ENCODE measurements around the gene ZNF490. TPM values are rescaled to one million over a fixed set of nuclear protein-coding genes. Genes with fewer than 3 reads are reported as not detected.
"Not testable (repeated sequence)": the region's sequence is repeated elsewhere in the genome, so short reads cannot be mapped to it uniquely, and the experiment has no call there.

Gene ZNF490
- total RNA-seq, 1 donor from 2014 or later = 4.5 TPM

GRCh38 chr19:12621253-12622024, 10.8 kb upstream of the ZNF490 start:
- DNase-seq = not testable (repeated sequence)

- DNase-seq = no peak
These were observed 7.0 kb upstream of the ZNF490 start for GRCh38 chr19:12617646-12618045.

GRCh38 chr19:12611361-12611699, 717 bp upstream of the ZNF490 start:
- DNase-seq = peak; percentile 90

GRCh38 chr19:12607631-12608030, 3.0 kb downstream of the ZNF490 start:
- no peak for DNase-seq

- DNase-seq = no peak
These were observed 3.8 kb downstream of the ZNF490 start for GRCh38 chr19:12606796-12607195.

- no peak for DNase-seq
These were observed 6.9 kb downstream of the ZNF490 start for GRCh38 chr19:12603714-12604113.

GRCh38 chr19:12597594-12597993, 13.0 kb downstream of the ZNF490 start:
- no peak for DNase-seq

GRCh38 chr19:12596927-12597548, 13.6 kb downstream of the ZNF490 start:
- DNase-seq = no peak

GRCh38 chr19:12596485-12596884, 14.1 kb downstream of the ZNF490 start:
- no peak for DNase-seq

GRCh38 chr19:12581100-12581499, 29.5 kb downstream of the ZNF490 start:
- DNase-seq = no peak

- DNase-seq = no peak
These were observed 30.4 kb downstream of the ZNF490 start for GRCh38 chr19:12580180-12580694.

GRCh38 chr19:12578641-12579040, 32.0 kb downstream of the ZNF490 start:
- no peak for DNase-seq

GRCh38 chr19:12574036-12574435, 36.6 kb downstream of the ZNF490 start:
- DNase-seq = no peak

GRCh38 chr19:12567951-12568350, 42.7 kb downstream of the ZNF490 start:
- no peak for DNase-seq

GRCh38 chr19:12566380-12566779, 44.2 kb downstream of the ZNF490 start:
- DNase-seq = not testable (repeated sequence)

- DNase-seq = peak; percentile 65
These were observed 46.5 kb downstream of the ZNF490 start for GRCh38 chr19:12564016-12564664.

- no peak for DNase-seq
These were observed 55.1 kb downstream of the ZNF490 start for GRCh38 chr19:12555456-12555930.

GRCh38 chr19:12551060-12551832, 59.4 kb downstream of the ZNF490 start, which contains the start of gene ZNF564:
ZNF564 (minus strand) TSS chr19:12551482; CDS start chr19:12551332, 150 bp downstream.
- DNase-seq = peak; percentile 100

GRCh38 chr19:12546903-12547302, 63.7 kb downstream of the ZNF490 start:
- no peak for DNase-seq

- DNase-seq = no peak
These were observed 64.5 kb downstream of the ZNF490 start for GRCh38 chr19:12546068-12546467.

GRCh38 chr19:12545267-12545666, 65.3 kb downstream of the ZNF490 start:
- no peak for DNase-seq

- no peak for DNase-seq
These were observed 66.2 kb downstream of the ZNF490 start for GRCh38 chr19:12544401-12544876.
